ENCODE data around the gene WNT1.

DNA sequence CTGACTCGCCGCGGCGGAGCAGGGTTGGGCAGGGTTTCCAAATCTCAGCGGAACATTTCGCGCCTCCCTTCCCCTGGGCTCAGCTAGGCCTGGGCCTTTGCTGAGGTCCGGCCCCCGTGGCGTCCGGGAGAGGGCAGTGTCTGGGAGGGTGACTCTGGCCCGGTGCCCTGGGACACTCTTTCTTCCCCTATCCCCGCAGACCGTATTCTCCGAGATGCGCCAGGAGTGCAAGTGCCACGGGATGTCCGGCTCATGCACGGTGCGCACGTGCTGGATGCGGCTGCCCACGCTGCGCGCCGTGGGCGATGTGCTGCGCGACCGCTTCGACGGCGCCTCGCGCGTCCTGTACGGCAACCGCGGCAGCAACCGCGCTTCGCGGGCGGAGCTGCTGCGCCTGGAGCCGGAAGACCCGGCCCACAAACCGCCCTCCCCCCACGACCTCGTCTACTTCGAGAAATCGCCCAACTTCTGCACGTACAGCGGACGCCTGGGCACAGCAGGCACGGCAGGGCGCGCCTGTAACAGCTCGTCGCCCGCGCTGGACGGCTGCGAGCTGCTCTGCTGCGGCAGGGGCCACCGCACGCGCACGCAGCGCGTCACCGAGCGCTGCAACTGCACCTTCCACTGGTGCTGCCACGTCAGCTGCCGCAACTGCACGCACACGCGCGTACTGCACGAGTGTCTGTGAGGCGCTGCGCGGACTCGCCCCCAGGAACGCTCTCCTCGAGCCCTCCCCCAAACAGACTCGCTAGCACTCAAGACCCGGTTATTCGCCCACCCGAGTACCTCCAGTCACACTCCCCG is 3.0 kb downstream of the WNT1 start:
- TF ChIP-seq CTCF (IDR thresholded peaks at IDR 0.05) (peak in 1 of 6 experiments; percentile 12), POLR2A (IDR thresholded peaks at IDR 0.05) (no peak)
